Epidermal melanocyte (primary cell): ENCODE measurements around the gene DNAJC30.
"Not testable (repeated sequence)": the region's sequence is repeated elsewhere in the genome, so short reads cannot be mapped to it uniquely, and the experiment has no call there.

Source experiments
- DNase-seq: peaks from one replicate; pipeline ENCODE4 v3.0.0; 2011; ENCODE audit warnings: low spot score; ENCODE audit not compliant: insufficient read length

Gene DNAJC30

DNA sequence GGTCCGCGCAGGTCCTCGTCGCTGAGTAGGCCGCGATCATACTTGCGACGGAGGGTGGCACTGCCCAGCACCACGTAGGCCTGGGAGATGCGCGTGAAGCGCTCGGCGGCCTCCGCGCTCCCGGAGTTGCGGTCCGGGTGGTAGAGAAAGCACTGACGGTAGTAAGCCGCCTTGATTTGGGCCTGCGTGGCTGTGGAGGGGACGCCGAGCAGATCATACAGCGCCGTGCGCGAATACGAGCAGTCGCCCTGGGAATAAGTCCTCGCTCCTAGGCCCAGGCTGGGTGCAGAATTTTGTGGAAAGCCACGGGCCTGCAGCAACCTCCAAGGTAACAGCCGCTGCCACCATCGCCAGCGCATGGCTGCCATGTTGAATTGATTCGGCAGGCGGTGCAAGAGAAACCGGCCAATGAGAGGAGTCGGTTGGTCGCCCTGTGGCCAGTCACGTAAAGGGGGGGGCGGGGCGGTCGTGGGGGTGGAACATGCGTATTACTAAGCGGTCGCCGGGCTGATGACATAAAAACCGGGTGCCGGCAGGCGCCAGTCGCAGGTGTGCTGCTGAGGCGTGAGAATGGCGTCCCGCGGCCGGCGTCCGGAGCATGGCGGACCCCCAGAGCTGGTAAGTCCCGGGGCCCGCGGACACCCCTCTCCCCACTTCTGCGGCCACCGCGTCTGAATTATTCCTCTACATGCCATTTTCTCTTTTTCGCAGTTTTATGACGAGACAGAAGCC, at the start of gene DNAJC30, which contains the start of gene BUD23:
Gene DNAJC30, minus strand, starts transcription at position 398 of the 732 bp plus-strand sequence. Its CDS starts 30 bp downstream, at position 368.
Gene BUD23, plus strand, starts transcription at position 542 of the 732 bp plus-strand sequence. Its CDS starts 29 bp downstream, at position 571.
- DNase-seq = peak; percentile 97

DNA sequence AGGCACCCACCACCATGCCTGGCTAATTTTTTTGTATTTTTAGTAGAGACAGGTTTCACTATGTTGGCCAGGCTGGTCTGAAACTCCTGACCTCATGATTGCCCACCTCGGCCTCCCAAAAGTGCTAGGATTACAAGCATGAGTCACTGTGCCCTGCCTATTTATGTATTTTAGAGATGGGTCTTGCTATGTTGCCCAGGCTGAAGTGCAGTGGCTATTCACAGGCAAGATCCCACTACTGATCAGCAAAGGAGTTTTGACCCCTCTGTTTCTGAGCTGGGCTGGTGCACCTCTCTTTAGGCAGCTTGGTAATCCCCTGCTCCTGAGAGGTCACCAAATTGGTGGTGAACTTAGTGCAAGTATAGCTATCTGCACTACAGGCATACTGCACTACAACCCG, 49.1 kb upstream of the DNAJC30 start:
- no peak for DNase-seq

GRCh38 chr7:73730485-73730884, 47.2 kb upstream of the DNAJC30 start:
- no peak for DNase-seq

DNA sequence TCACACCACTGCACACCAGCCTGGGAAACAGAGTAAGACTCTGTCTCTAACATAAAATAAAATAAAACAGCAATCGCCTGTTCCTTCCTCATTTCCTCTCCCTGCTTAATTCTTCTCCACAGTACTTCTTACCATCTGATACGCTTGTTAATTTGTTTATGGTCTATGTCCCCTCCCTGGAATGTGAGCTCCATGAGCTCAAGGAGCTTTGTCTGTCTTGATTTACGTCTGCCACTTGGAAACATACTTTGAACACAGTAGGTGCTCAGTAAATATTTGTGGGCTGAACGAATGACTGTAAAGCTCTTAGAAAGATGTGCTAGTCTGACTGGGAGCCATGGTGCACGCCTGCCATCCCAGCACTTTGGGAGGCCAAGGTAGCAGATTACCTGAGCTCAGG, 45.3 kb upstream of the DNAJC30 start:
- no peak for DNase-seq

DNA sequence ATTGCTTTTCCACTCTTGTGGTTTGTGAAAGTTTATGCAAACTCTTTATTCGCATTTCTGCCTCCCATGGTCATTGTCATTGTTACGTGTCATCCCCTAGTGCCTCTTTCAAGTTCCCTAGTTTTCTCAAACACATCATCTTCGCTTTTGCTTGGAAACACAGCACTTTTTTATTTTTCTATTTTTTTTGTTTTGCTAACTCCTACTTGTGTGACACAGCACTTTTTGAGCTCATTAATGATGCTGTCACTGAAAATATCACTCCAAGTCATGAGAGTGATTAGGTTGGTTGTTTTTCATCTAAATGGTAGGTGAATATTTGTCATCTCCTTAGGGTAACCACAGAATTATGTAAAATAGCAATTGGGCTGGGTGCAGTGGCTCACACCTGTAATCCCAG, 44.7 kb upstream of the DNAJC30 start:
- DNase-seq = no peak

DNA sequence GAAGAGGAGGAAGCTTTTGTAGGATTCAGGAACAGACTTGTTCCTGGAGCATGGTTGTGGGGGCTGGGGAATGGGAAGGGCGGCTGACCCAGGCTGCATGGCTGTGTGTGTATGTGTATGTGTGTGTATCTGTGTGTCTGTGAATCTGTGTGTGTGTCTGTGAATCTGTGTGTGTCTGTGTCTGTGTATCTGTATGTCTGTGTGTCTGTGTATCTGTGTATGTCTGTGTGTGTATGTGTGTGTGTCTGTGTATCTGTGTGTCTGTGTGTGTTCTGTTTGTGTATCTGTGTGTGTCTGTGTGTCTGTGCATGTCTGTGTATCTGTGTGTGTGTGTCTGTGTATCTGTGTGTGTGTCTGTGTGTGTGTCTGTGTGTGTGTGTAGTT, 42.8 kb upstream of the DNAJC30 start:
- no peak for DNase-seq

DNA sequence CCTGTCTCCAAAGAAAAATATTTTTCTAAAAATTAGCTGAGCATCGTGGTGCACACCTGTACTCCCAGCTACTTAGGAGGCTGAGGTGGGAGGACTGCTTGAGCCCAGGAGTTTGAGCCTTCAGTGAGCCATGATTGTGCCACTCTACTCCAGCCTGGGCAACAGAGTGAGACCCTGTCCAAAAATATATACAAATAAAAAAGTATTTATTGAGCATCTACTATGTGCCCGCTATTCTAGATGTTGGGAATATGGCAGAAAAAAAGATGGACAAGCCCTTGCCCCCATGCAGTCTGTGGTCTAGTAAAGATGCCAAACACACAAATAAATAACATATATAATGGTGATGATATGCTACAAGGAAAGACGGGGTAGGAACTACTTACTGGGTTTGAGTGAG, 40.6 kb upstream of the DNAJC30 start:
- DNase-seq = no peak

- DNase-seq = no peak
Measured at GRCh38 chr7:73722785-73723184, 39.5 kb upstream of the DNAJC30 start.

GRCh38 chr7:73722182-73722581, 38.9 kb upstream of the DNAJC30 start:
- not testable (repeated sequence) for DNase-seq

DNA sequence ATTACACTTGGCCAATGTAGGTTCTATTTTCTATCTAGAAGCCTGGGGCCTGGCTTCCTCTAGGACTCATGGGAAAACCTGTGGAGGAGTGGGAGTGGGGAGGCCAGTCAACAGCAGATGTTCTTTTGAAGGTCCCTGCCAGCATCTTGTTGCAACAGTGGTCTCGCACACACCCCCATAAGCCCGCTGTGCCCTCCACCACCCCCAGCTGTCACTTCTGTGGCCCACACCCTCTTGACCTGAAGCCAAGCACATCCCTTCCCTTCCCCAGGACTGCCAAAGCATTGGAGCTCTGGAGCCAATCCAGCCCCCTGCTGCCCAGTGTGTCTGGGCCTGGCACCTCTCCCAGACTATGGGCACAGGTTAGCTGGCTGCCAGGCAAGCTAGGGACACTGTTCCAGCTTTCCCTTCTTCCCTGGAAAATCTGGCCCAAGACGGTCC, 38.1 kb upstream of the DNAJC30 start:
- DNase-seq = no peak

DNA sequence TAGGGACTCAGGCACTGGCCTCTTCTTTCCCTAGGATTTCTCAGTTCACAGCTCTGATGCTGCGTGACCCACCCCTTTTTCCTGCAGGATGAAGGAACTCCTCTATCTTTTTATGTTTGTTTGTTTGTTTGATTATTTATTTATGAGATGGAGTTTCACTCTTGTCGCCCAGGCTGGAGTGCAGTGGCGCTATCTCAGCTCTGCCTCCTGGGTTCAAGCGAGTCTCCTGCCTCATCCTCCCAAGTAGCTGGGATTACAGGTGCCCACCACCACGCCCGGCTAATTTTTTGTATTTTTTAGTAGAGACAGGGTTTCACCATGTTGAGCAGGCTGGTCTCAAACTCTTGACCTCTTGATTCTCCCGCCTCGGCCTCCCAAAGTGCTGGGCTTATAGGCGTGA, 37.2 kb upstream of the DNAJC30 start:
- not testable (repeated sequence) for DNase-seq

GRCh38 chr7:73719806-73720169, 36.5 kb upstream of the DNAJC30 start:
- no peak for DNase-seq

- DNase-seq = peak; percentile 82
Measured at GRCh38 chr7:73718905-73719805, 35.9 kb upstream of the DNAJC30 start, which contains the start of gene STX1A. TSS of gene STX1A (minus strand) at chr7:73719669. CDS start at chr7:73719631, 38 bp downstream.

GRCh38 chr7:73718438-73718881, 35.2 kb upstream of the DNAJC30 start:
- DNase-seq = no peak

DNA sequence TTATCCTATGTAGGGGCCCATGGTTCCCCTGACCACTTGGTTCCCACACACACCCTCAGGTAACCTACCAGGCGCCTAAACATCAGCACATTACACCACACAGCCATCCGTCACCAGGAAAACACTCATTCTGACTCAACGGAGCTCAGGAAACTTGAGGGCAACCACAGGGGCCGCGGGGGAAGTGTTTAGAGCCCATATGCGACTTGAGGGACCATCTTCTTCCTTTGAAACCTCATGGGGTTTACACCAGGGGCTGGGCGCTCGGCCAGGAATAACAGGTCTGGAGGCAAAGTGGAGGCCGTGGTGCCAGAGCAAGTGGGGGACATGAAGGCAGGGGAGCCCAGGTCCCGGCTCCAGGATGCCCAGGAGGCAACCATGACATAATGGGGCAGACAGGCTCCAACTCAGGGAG, 34.7 kb upstream of the DNAJC30 start:
- DNase-seq = no peak

DNA sequence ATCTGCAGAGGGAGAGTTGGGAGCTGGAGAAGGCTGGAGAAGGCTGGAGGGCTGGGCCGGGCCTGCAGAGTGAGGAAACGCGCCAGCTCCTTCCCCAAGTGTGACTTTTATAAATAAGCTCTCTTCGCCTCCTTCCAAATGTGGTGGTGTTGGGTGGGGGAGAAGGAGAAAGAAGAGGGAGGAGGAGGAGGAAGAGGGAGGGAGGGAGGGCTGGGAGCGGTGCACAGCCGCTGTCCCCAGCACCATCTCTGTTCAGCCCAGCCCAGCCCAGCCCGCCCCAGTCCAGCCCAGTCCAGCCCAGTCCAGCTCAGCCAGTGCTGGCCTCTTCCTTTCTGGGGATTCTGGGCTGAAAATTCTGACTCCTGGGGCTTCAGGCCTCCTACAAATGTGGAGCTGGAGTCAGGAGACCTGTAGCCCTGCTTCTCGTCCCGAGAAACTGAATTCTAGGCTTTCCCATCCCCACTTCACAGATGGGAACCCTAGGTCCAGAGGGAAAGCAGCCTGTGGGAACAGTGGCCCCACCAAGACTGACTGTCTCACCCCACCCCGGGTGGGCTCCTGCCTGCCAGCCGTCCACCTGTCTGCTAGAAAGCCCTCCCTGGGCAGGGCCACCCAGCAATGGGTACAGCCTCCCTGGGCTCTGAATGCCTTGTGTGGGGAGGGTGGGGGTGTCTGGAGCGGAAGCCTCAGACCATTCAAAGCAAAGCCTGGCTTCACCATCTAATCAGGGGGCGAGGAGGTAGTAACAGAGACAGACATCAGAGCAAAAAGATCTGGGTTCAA, 34.0 kb upstream of the DNAJC30 start:
- peak; percentile 9 for DNase-seq

- DNase-seq = peak; percentile 10
Measured at GRCh38 chr7:73716318-73716890, 33.2 kb upstream of the DNAJC30 start.

- DNase-seq = peak; percentile 70
Measured at GRCh38 chr7:73715648-73716317, 32.5 kb upstream of the DNAJC30 start.

DNA sequence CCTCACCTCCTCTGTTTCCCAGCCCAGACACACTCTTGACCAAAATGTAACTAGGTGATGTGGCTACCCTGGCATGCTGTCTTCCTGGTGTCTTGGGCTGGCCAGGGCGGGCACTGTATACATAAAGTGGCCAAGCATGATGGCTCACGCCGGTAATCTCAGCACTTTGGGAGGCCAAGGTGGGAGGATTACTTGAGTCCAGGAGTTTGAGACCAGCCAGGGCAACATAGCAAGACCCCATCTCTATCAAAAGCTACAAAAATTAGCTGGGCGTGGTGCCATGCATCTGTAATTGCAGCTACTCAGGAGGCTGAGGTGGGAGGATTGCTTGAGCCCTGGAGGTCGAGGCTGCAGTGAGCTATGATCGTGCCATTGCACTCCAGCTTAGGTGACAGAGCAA, 30.1 kb upstream of the DNAJC30 start:
- DNase-seq = not testable (repeated sequence)

DNA sequence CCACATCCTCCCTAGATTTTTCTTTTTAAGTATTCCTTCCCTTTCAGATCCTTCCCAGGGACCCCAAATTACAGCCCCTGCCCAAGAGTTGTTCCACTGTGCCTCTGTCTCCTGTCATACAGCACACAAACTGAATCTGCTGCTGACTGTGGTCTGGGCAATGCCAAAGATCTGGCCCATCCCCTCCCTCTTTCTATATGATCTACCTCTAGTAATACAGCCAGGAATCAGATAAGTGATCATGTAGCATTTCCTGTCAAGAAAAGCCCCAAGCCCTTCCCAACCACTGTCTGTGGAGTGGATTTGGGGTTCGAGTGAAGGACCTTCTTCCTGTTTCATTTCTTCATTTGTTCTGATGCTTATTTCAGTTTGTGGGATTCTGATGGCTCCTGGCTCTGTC, 29.5 kb upstream of the DNAJC30 start:
- peak; percentile 10 for DNase-seq
